Measurements from ENCODE around the gene SMIM24. TPM values are rescaled to one million over a fixed set of nuclear protein-coding genes. Genes with fewer than 3 reads are reported as not detected.
A peak's percentile ranks its signal among the peaks of the same experiment; 100 is the strongest.

SMIM24 gene
- total and polyA plus RNA-seq, 9 of the 15 experiments (the other 6 are each of a cell fraction or from before 2014, with no cell fraction given), result 0.45 to 12.3 (median 1.4) TPM; not detected in 1

GRCh38 chr19:3434630-3435553 is 45.4 kb downstream of the SMIM24 start (continued):
- TF ChIP-seq CHAMP1 (IDR thresholded peaks at IDR 0.05) (no peak), NCOR1 (IDR thresholded peaks at IDR 0.05) (no peak), E2F3 (CRISPR knock-in tag; IDR thresholded peaks at IDR 0.05) (no peak; the same call in 1 of the 2 replicates), SRSF3 (IDR thresholded peaks at IDR 0.05; ENCODE audit: insufficient read depth, low read length) (no peak), POLR2H (tag; IDR thresholded peaks at IDR 0.05; ENCODE audit: low read depth) (peak; percentile 61), HMGN3 (IDR thresholded peaks at IDR 0.05; ENCODE audit: borderline replicate concordance, extremely low read depth, insufficient read length, low read depth, low read length) (no peak), ZC3H11A (IDR thresholded peaks at IDR 0.05; ENCODE audit: low read depth, low read length) (peak; percentile 68; the same call in 1 of the 2 replicates), BMI1 (IDR thresholded peaks at IDR 0.05; ENCODE audit: low read length) (no peak), MCM5 (IDR thresholded peaks at IDR 0.05; ENCODE audit: low read depth) (no peak), RNF2 (IDR thresholded peaks at IDR 0.05) (peak; percentile 65), CC2D1A (IDR thresholded peaks at IDR 0.05) (peak; percentile 66), E2F5 (CRISPR knock-in tag; IDR thresholded peaks at IDR 0.05) (no peak), POLR3G (IDR thresholded peaks at IDR 0.05; ENCODE audit: extremely low read depth, insufficient read length, insufficient replicate concordance) (no peak), POLR2A (conservative IDR thresholded peaks at IDR 0.05) (peak; percentile 82), NUFIP1 (IDR thresholded peaks at IDR 0.05; ENCODE audit: partially characterized antibody) (no peak), HCFC1 (IDR thresholded peaks at IDR 0.05; ENCODE audit: low read depth, low read length) (peak; percentile 99), ZNF23 (CRISPR knock-in tag; IDR thresholded peaks at IDR 0.05) (no peak), MTA3 (IDR thresholded peaks at IDR 0.05; ENCODE audit: borderline replicate concordance) (no peak), RBM14 (IDR thresholded peaks at IDR 0.05; ENCODE audit: borderline replicate concordance, insufficient read depth, low read depth, low read length) (no peak)
- TF ChIP-seq, protein P1, sequence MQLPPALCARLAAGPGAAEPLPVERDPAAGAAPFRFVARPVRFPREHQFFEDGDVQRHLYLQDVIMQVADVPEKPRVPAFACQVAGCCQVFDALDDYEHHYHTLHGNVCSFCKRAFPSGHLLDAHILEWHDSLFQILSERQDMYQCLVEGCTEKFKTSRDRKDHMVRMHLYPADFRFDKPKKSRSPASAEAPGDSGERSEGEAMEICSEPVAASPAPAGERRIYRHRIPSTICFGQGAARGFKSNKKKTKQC (CRISPR knock-in tag; IDR thresholded peaks at IDR 0.05), result no peak; the same call in 1 of the 2 replicates
